H9 (cell line): Measurements from ENCODE around the gene WDR73. TPM values are rescaled to one million over a fixed set of nuclear protein-coding genes. Genes with fewer than 3 reads are reported as not detected.

Source experiments
- DNase-seq: peaks from one replicate; pipeline ENCODE4 v3.0.0-alpha.2; 2017
- H2AFZ ChIP-seq: one replicate; pipeline ENCODE4 v1.6.1; 2013; ENCODE audit warnings: mild to moderate bottlenecking, low read length, control low read depth, moderate library complexity
- H2AK5ac ChIP-seq: 2 replicates; pipeline ENCODE4 v1.6.1; 2013; ENCODE audit warnings: low read length, control low read depth, mixed read lengths; ENCODE audit not compliant: insufficient read length
- H2BK120ac ChIP-seq: one replicate; pipeline ENCODE4 v1.6.1; 2013; ENCODE audit warnings: low read depth, mild to moderate bottlenecking, low read length, control low read depth, inconsistent platforms; ENCODE audit not compliant: poor library complexity, severe bottlenecking
- H2BK12ac ChIP-seq: 2 replicates; pipeline ENCODE4 v1.6.1; 2013; ENCODE audit warnings: low read length, control low read depth, mixed read lengths, low read depth; ENCODE audit not compliant: insufficient read length
- H2BK15ac ChIP-seq: 2 replicates; pipeline ENCODE4 v1.6.1; 2013; ENCODE audit warnings: low read depth, low read length, control low read depth
- H2BK20ac ChIP-seq: one replicate; pipeline ENCODE4 v1.6.1; 2013; ENCODE audit warnings: low read depth, mild to moderate bottlenecking, low read length, control low read depth, inconsistent platforms; ENCODE audit not compliant: poor library complexity, severe bottlenecking
- H2BK5ac ChIP-seq: 2 replicates; pipeline ENCODE4 v1.6.1; 2013; ENCODE audit warnings: low read length, control low read depth, mixed read lengths; ENCODE audit not compliant: insufficient read length
- H3K14ac ChIP-seq: 2 replicates; pipeline ENCODE4 v1.6.1; 2013; ENCODE audit warnings: low read length, control low read depth; ENCODE audit not compliant: insufficient read depth
- H3K18ac ChIP-seq: 2 replicates; pipeline ENCODE4 v1.6.1; 2013; ENCODE audit warnings: low read depth, mild to moderate bottlenecking, mixed read lengths, low read length, control low read depth; ENCODE audit not compliant: insufficient read length
- H3K23ac ChIP-seq: 2 replicates; pipeline ENCODE4 v1.6.1; 2013; ENCODE audit warnings: low read length, control low read depth, mixed read lengths, low read depth; ENCODE audit not compliant: insufficient read length
- H3K23me2 ChIP-seq: 2 replicates; pipeline ENCODE4 v1.6.1; 2013; ENCODE audit warnings: low read depth, mild to moderate bottlenecking, mixed read lengths, low read length, control low read depth; ENCODE audit not compliant: insufficient read length, poor library complexity, severe bottlenecking
- H3K27ac ChIP-seq: 2 replicates; pipeline ENCODE4 v1.5.1; 2013; ENCODE audit warnings: low read length, control low read depth, mixed read lengths, low read depth; ENCODE audit not compliant: insufficient read length
- H3K27me3 ChIP-seq: 2 replicates; pipeline ENCODE4 v1.6.1; 2013; ENCODE audit warnings: low read length, control low read depth, inconsistent platforms; ENCODE audit not compliant: insufficient read depth
- H3K4ac ChIP-seq: 2 replicates; pipeline ENCODE4 v1.6.1; 2013; ENCODE audit warnings: low read depth, mild to moderate bottlenecking, control low read depth, inconsistent platforms, low read length, moderate library complexity
- H3K4me1 ChIP-seq: 2 replicates; pipeline ENCODE4 v1.6.1; 2013; ENCODE audit warnings: low read length, control low read depth, inconsistent platforms; ENCODE audit not compliant: insufficient read depth
- H3K4me2 ChIP-seq: 2 replicates; pipeline ENCODE4 v1.6.1; 2013; ENCODE audit warnings: low read length, control low read depth, mixed read lengths; ENCODE audit not compliant: insufficient read length, insufficient read depth
- H3K56ac ChIP-seq: 2 replicates; pipeline ENCODE4 v1.6.1; 2013; ENCODE audit warnings: low read depth, mild to moderate bottlenecking, mixed read lengths, low read length, control low read depth; ENCODE audit not compliant: insufficient read length
- H3K79me1 ChIP-seq: 2 replicates; pipeline ENCODE4 v1.6.1; 2013; ENCODE audit warnings: low read depth, mild to moderate bottlenecking, moderate library complexity, low read length, control low read depth, inconsistent platforms; ENCODE audit not compliant: insufficient read depth, poor library complexity, severe bottlenecking
- H3K79me2 ChIP-seq: 2 replicates; pipeline ENCODE4 v1.6.1; 2013; ENCODE audit warnings: low read length, control low read depth, inconsistent platforms; ENCODE audit not compliant: insufficient read depth
- H3K9ac ChIP-seq: 2 replicates; pipeline ENCODE4 v1.6.1; 2013; ENCODE audit warnings: low read length, control low read depth, mixed read lengths; ENCODE audit not compliant: insufficient read length; ENCODE audit errors: extremely low read depth
- H3K9me3 ChIP-seq: one replicate; pipeline ENCODE4 v1.6.1; 2013; ENCODE audit warnings: low read depth, low read length, inconsistent platforms; ENCODE audit not compliant: control insufficient read depth
- H3T11ph ChIP-seq: one replicate; pipeline ENCODE4 v1.6.1; 2013; ENCODE audit warnings: mild to moderate bottlenecking, low read length, control low read depth, inconsistent platforms
- H4K20me1 ChIP-seq: one replicate; pipeline ENCODE4 v1.6.1; 2013; ENCODE audit not compliant: control insufficient read depth, insufficient read length, insufficient read depth
- H4K5ac ChIP-seq: 2 replicates; pipeline ENCODE4 v1.6.1; 2013; ENCODE audit warnings: low read depth, mild to moderate bottlenecking, mixed read lengths, low read length, control low read depth; ENCODE audit not compliant: insufficient read length
- H4K8ac ChIP-seq: replicated peaks from 2 replicates; pipeline ENCODE4 v1.6.1; 2013; ENCODE audit warnings: low read length, control low read depth, mixed read lengths, low read depth; ENCODE audit not compliant: insufficient read length
- H4K91ac ChIP-seq: 2 replicates; pipeline ENCODE4 v1.6.1; 2013; ENCODE audit warnings: low read depth, mild to moderate bottlenecking, moderate library complexity, mixed read lengths, low read length, control low read depth; ENCODE audit not compliant: insufficient read length
- H3K27ac Mint-ChIP-seq, 3 experiments: 2 replicates in 2 of 3; 3 replicates in 1 of 3; pipeline ENCODE4 v1.8.0; 2020 to 2021; ENCODE audit warnings: mixed read lengths in 3 of 3, mild to moderate bottlenecking in 1 of 3, moderate library complexity in 1 of 3
- H3K27me3 Mint-ChIP-seq: 2 replicates; pipeline ENCODE4 v1.8.0; 2021; ENCODE audit warnings: low read depth, mild to moderate bottlenecking, moderate library complexity, mixed read lengths
- H3K36me3 Mint-ChIP-seq, 3 experiments: 2 replicates in 2 of 3; 3 replicates in 1 of 3; pipeline ENCODE4 v1.8.0; 2020 to 2021; ENCODE audit warnings: low read depth in 3 of 3, mixed read lengths in 3 of 3; ENCODE audit not compliant: insufficient read depth in 1 of 3
- H3K4me1 Mint-ChIP-seq, 2 experiments: 2 replicates each; pipeline ENCODE4 v1.8.0; 2020; ENCODE audit warnings: mixed read lengths in 2 of 2
- H3K4me3 Mint-ChIP-seq, 2 experiments: 2 replicates in 1 of 2; 3 replicates in 1 of 2; pipeline ENCODE4 v1.8.0; 2020 to 2021; ENCODE audit warnings: mild to moderate bottlenecking in 2 of 2, mixed read lengths in 2 of 2, moderate library complexity in 1 of 2
- H3K9me3 Mint-ChIP-seq, 2 experiments: 2 replicates in 1 of 2; 3 replicates in 1 of 2; pipeline ENCODE4 v1.8.0; 2020; ENCODE audit warnings: mild to moderate bottlenecking in 2 of 2, mixed read lengths in 2 of 2, moderate library complexity in 1 of 2
- CTCF ChIP-seq: fragments of 200-600 bp; sonication (generic); conservative IDR thresholded peaks from 3 replicates; pipeline ENCODE4 v1.8.0; 2021; ENCODE audit warnings: antibody characterized with exemption, mild to moderate bottlenecking
- WGBS: extraction: QIAGEN DNeasy Blood & Tissue Kit; methylation state at CpG from one replicate; pipeline ENCODE4 v1.1.7; 2013; ENCODE audit warnings: missing lambda C conversion rate, low lambda C conversion rate, mixed read lengths; ENCODE audit not compliant: insufficient read length; ENCODE audit errors: extremely low coverage; 5-methylcytosine and 5-hydroxymethylcytosine counted together
- total RNA-seq: library from RNA; stranded (reverse); gene quantifications from 2 replicates; pipeline ENCODE4 v1.2.1, GENCODE V29; 2021

WDR73 gene
- total RNA-seq, 1 experiment from 2014 or later = 41.6 TPM

GRCh38 chr15:84658080-84658787 is 4.2 kb upstream of the WDR73 start, which contains the start of gene NMB:
Gene NMB (minus strand): TSS chr15:84658199. CDS start chr15:84658152, 47 bp downstream.
- H3K4me1 Mint-ChIP-seq = peaks cover 29 to 32% of the 10 kb centered on the region in 2 experiments
- Histone ChIP-seq H3K79me2 (no peaks in the 10 kb centered on the region), H3K18ac (no peak within 1 kb of the TSS), H3K14ac (no peak within 1 kb of the TSS; the same call in 1 of the 2 replicates), H2AFZ (no peak within 1 kb of the TSS), H2BK20ac (no peak within 1 kb of the TSS), H2BK15ac (no peak within 1 kb of the TSS), H4K20me1 (no peaks in the 10 kb centered on the region), H3K9me3 (no peaks in the 10 kb centered on the region), H3K56ac (no peak within 1 kb of the TSS), H2BK120ac (no peak within 1 kb of the TSS), H3K27me3 (no peaks in the 10 kb centered on the region; the same call in 1 of the 2 replicates), H4K8ac (no peak within 1 kb of the TSS), H3K4me1 (peaks cover 3% of the 10 kb centered on the region; the same call in 1 of the 2 replicates), H2AK5ac (no peak within 1 kb of the TSS), H3K23me2 (peaks cover 12% of the 10 kb centered on the region), H3K27ac (no peak within 1 kb of the TSS), H3T11ph (no peak within 1 kb of the TSS), H3K23ac (no peak within 1 kb of the TSS), H4K5ac (no peak within 1 kb of the TSS), H3K4ac (no peak within 1 kb of the TSS), H2BK5ac (no peak within 1 kb of the TSS), H2BK12ac (no peak within 1 kb of the TSS), H4K91ac (no peak within 1 kb of the TSS), H3K9ac (no peak within 1 kb of the TSS), H3K79me1 (no peaks in the 10 kb centered on the region), H3K4me2 (peak within 1 kb of the TSS; percentile 58)
- no peaks in the 10 kb centered on the region; a peak in 1 of 5 replicates for H3K9me3 Mint-ChIP-seq
- H3K27ac Mint-ChIP-seq = peak within 1 kb of the TSS in 1 of 3 experiments; percentile 73; a peak in 1 of 7 replicates
- H3K36me3 Mint-ChIP-seq = peaks cover 0 to 8% (median 0%) of the 10 kb centered on the region in 3 experiments; a peak in 5 of 7 replicates
- peak within 1 kb of the TSS; percentile 68 to 77 for H3K4me3 Mint-ChIP-seq
- H3K27me3 Mint-ChIP-seq = peaks cover 27% of the 10 kb centered on the region
- peak; percentile 95 for DNase-seq
- WGBS = no CpG with 5 or more reads among the region's 61 CpGs
- TF ChIP-seq CTCF = peak; percentile 81
